ENCODE results near the gene EGLN2.
A peak's percentile ranks its signal among the peaks of the same experiment; 100 is the strongest.
"Not testable (repeated sequence)": the region's sequence is repeated elsewhere in the genome, so short reads cannot be mapped to it uniquely, and the experiment has no call there.

Gene EGLN2

DNA sequence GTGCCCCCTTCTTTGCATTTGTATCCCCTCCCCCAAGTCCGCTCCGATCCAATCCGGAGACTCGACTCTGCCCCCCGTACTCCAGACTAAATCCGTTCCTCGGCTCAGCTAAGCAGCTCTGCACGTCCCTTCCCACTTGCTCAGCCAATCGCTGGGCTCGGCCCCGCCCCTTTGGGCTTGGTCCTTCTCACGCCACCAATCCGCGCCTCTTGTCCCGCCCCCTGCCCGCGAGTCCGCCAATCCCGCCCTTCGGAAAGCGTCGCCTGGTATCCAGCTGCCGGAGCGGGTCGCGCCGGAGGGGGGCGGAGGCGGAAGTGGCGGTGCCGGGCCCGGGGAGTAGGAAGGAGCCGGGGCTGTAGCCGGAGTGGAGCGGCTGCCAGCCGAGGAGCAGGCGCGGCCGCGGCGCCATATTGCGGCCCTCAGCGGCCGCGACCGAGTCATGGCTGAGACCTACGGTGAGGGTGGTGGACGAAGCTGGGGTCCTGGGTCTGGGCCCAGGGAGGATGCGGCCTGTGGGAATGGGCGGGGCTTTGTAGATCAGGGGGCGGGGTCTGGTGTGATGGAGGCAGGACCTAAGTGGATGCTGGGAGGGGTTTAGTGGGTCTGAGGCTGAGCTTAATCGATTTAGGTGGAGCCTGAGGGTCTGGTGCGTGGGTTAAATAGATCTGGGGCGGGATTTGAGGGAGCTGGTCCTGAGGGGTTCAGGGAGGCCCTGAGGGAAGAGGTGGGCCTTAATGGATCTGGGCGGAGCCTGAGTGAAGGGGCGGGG lies 20.9 kb upstream of the EGLN2 start, which contains the start of gene RAB4B:
RAB4B (plus strand) TSS at position 311 of the 769 bp plus-strand sequence; CDS start at position 440, 129 bp downstream.
- Histone ChIP-seq H3K4me2 (ENCODE audit: low read length) (peak within 1 kb of the TSS; percentile 97), H3K9ac (ENCODE audit: low read depth, low read length) (peak within 1 kb of the TSS; percentile 88), H3K27me3 (ENCODE audit: control insufficient read depth, insufficient read depth, low read length) (no peaks in the 10 kb centered on the region), H3K4me3 (ENCODE audit: low read length) (peak within 1 kb of the TSS; percentile 83), H3K9me3 (replicated peaks; ENCODE audit: low read length) (no peaks in the 10 kb centered on the region), H3K4me1 (ENCODE audit: control insufficient read depth, insufficient read depth, low read length) (peaks cover 14% of the 10 kb centered on the region), H3K36me3 (ENCODE audit: insufficient read depth, low read length) (no peaks in the 10 kb centered on the region)

DNA sequence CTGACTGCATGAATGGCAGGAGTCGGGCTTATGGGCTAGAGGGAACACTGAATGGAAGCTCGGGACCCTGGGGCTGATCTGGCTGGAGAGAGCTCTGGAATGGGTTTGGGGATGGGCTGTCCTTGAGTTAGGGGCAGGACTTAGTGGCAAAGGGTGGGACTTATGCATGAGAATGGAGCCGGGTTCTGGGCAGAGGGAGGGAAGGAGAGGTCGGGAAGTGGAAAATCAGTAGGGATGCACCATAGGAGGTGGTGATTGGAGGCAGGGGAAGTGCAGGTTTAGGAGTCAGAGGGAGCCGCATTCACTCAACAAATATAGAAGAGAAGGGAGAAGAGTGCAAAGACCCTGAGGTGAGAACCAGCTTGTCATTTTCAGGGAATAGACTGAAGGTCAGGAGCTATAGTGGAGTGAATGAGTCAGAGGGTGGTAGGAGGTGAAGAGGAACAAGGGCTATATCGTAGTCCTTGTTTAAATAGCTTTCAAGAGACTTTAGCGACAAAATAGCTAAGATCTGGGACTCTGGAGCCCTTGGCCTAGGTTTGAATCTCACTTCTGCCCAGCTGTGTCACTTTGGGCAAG lies 20.2 kb upstream of the EGLN2 start:
- Histone ChIP-seq H3K36me3 (ENCODE audit: insufficient read depth, low read length) (no peaks in the 10 kb centered on the region), H3K9ac (ENCODE audit: low read depth, low read length) (peak overlapping the region; percentile 88), H3K9me3 (replicated peaks; ENCODE audit: low read length) (no peaks in the 10 kb centered on the region), H3K4me3 (ENCODE audit: low read length) (peak overlapping the region; percentile 83), H3K4me1 (ENCODE audit: control insufficient read depth, insufficient read depth, low read length) (peaks cover 14% of the 10 kb centered on the region), H3K27me3 (ENCODE audit: control insufficient read depth, insufficient read depth, low read length) (no peaks in the 10 kb centered on the region), H3K4me2 (ENCODE audit: low read length) (peak overlapping the region; percentile 80)

DNA sequence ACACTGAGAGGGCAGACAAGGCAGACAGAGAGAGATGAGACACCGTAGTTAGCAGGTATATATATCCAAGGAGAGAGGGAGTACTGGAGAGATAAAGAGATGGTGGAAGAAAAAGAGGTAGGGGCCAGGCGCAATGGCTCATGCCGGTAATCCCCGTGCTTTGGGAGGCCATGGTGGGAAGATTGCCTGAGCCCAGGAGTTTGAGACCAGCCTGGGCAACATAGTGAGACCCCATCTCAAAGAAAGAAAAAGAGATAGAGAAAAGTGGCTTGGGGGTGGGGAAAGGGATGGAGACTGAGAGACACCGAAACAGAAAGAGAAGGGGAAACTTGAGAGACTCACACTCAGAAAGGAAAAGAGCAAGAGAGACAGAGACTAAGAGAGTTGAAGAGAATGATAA lies 18.4 kb upstream of the EGLN2 start:
- H3K4me1 ChIP-seq (ENCODE audit: control insufficient read depth, insufficient read depth, low read length) = peaks cover 14% of the 10 kb centered on the region
- H3K9me3 ChIP-seq (replicated peaks; ENCODE audit: low read length) = no peaks in the 10 kb centered on the region
- no peak overlapping the region for H3K4me2 ChIP-seq (ENCODE audit: low read length)
- no peak overlapping the region for H3K9ac ChIP-seq (ENCODE audit: low read depth, low read length)
- no peaks in the 10 kb centered on the region for H3K27me3 ChIP-seq (ENCODE audit: control insufficient read depth, insufficient read depth, low read length)
- H3K4me3 ChIP-seq (ENCODE audit: low read length) = no peak overlapping the region
- no peaks in the 10 kb centered on the region for H3K36me3 ChIP-seq (ENCODE audit: insufficient read depth, low read length)

DNA sequence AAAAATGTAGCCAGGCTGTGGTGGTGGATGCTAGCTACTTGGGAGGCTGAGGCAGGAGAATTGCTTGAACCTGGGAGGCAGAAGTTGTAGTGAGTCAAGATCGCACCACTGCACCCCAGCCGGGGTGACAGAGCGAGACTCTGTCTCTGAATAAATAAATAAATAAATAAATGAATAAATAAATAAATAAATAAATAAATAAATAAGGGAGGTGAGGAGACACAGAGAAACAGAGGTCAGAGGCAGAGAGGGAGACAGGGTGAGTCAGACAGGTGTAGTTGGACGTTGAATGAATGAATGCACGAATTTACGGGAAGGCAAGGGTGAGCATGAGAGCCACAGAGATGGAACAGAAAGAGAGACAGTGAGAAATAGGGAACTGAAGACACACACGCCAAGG lies 17.9 kb upstream of the EGLN2 start:
- H3K9ac ChIP-seq (ENCODE audit: low read depth, low read length) = no peak overlapping the region
- no peaks in the 10 kb centered on the region for H3K27me3 ChIP-seq (ENCODE audit: control insufficient read depth, insufficient read depth, low read length)
- H3K36me3 ChIP-seq (ENCODE audit: insufficient read depth, low read length) = no peaks in the 10 kb centered on the region
- no peaks in the 10 kb centered on the region for H3K9me3 ChIP-seq (replicated peaks; ENCODE audit: low read length)
- no peak overlapping the region for H3K4me2 ChIP-seq (ENCODE audit: low read length)
- H3K4me3 ChIP-seq (ENCODE audit: low read length) = no peak overlapping the region
- H3K4me1 ChIP-seq (ENCODE audit: control insufficient read depth, insufficient read depth, low read length) = peaks cover 14% of the 10 kb centered on the region

DNA sequence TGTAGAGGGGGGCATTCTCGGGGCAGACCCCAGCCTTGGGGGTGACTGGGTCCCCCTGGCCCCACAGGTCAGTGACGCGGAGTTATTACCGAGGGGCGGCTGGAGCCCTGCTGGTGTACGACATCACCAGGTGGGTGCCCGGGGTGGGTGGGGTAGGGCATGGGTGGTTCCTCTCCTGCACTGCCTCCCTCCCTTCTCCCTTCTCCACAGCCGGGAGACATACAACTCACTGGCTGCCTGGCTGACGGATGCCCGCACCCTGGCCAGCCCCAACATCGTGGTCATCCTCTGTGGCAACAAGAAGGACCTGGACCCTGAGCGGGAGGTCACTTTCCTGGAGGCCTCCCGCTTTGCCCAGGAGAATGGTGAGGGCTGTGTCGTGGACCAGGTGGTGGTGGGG lies 15.3 kb upstream of the EGLN2 start:
- Histone ChIP-seq H3K4me3 (ENCODE audit: low read length) (no peak overlapping the region), H3K4me2 (ENCODE audit: low read length) (no peak overlapping the region), H3K4me1 (ENCODE audit: control insufficient read depth, insufficient read depth, low read length) (peaks cover 6% of the 10 kb centered on the region), H3K27me3 (ENCODE audit: control insufficient read depth, insufficient read depth, low read length) (no peaks in the 10 kb centered on the region), H3K9me3 (replicated peaks; ENCODE audit: low read length) (no peaks in the 10 kb centered on the region), H3K36me3 (ENCODE audit: insufficient read depth, low read length) (peaks cover 6% of the 10 kb centered on the region), H3K9ac (ENCODE audit: low read depth, low read length) (no peak overlapping the region)

DNA sequence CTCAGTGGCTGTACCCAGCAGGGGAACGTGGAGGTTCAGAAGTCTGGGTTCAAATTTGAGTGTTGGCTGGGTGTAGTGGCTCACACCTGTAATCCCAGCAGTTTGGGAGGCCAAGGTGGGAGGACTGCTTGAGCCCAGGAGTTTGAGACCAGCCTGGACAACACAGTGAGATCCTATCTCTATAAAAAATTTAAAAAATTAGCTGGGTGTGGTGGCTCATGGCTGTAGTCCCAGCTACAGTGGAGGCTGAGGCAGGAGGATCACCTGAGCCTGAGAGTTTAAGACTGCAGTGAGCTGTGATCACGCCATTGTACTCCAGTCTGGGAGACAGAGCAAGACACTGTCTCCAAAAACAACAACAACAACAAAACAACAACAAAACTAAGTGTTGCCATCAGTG lies 14.8 kb upstream of the EGLN2 start:
- H3K4me1 ChIP-seq (ENCODE audit: control insufficient read depth, insufficient read depth, low read length); H3K36me3 ChIP-seq (ENCODE audit: insufficient read depth, low read length): not testable (repeated sequence)

DNA sequence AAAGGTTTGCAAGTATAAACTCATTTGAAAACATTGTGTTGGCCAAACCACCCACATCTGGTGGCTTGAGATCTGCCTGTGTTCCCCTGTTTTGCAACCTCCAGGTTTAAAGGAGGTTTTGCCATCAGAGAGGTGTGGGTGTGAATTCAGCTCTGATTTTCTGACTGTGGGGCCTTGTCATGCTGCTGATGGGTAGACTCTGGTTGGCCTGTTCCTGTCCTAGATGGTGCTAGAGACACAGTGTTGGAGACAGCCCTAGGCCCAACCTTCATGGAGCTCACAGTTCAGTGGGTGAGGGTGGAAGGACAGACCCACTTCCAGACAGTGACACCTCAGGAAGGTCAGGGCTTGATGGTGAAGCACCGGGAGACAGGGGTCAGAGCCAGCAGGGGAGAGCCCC lies 13.5 kb upstream of the EGLN2 start:
- Histone ChIP-seq H3K27me3 (ENCODE audit: control insufficient read depth, insufficient read depth, low read length) (no peaks in the 10 kb centered on the region), H3K4me2 (ENCODE audit: low read length) (no peak overlapping the region), H3K9ac (ENCODE audit: low read depth, low read length) (no peak overlapping the region), H3K36me3 (ENCODE audit: insufficient read depth, low read length) (peaks cover 6% of the 10 kb centered on the region), H3K9me3 (replicated peaks; ENCODE audit: low read length) (no peaks in the 10 kb centered on the region), H3K4me1 (ENCODE audit: control insufficient read depth, insufficient read depth, low read length) (no peaks in the 10 kb centered on the region), H3K4me3 (ENCODE audit: low read length) (no peak overlapping the region)

More for the DNA sequence above, 14.8 kb upstream of the EGLN2 start:
- H3K27me3 ChIP-seq (ENCODE audit: control insufficient read depth, insufficient read depth, low read length); H3K4me2 ChIP-seq (ENCODE audit: low read length); H3K4me3 ChIP-seq (ENCODE audit: low read length); H3K9me3 ChIP-seq (replicated peaks; ENCODE audit: low read length); H3K9ac ChIP-seq (ENCODE audit: low read depth, low read length): not testable (repeated sequence)

DNA sequence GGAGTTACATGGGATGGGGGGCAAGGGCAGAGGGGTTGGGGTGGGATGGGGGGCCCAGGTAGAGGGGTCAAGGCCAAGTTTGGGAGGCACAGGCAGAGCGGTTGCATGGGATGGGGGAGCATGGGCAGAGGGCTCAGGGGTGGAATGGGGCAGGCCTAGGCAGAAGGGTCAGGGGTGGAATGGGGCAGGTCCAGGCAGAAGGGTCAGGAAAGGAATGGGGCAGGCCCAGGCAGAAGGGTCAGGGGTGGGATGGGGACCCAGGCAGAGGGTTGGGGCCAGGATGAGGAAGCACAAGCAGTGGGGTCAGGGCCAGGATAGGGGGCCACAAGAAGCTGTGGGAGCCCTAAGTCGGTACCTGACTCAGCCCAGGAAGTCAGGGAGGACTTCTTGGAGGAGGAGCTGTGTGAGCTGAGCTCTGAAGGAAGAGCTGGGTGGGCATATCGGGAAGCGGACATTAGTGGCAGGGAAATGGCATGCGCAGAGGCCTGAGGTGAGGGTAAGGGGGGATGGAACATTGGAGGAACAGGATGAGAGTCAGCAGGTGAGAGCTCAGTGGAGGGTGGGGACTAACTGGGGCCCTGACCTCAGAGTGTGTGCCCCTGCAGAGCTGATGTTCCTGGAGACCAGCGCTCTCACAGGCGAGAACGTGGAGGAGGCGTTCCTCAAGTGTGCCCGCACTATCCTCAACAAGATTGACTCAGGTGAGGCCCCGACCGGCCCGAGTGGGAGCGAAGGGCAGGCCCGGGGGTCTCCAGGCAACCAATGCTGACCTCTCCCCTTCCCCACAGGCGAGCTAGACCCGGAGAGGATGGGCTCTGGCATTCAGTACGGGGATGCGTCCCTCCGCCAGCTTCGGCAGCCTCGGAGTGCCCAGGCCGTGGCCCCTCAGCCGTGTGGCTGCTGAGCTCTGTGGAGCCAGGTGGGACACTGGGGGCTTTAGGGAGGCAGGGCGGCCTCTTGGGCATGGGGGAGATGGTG lies 12.6 kb upstream of the EGLN2 start:
- Histone ChIP-seq H3K4me2 (ENCODE audit: low read length) (no peak overlapping the region), H3K36me3 (ENCODE audit: insufficient read depth, low read length) (peaks cover 6% of the 10 kb centered on the region), H3K9me3 (replicated peaks; ENCODE audit: low read length) (no peaks in the 10 kb centered on the region), H3K9ac (ENCODE audit: low read depth, low read length) (no peak overlapping the region), H3K27me3 (ENCODE audit: control insufficient read depth, insufficient read depth, low read length) (no peaks in the 10 kb centered on the region), H3K4me1 (ENCODE audit: control insufficient read depth, insufficient read depth, low read length) (no peaks in the 10 kb centered on the region), H3K4me3 (ENCODE audit: low read length) (no peak overlapping the region)

DNA sequence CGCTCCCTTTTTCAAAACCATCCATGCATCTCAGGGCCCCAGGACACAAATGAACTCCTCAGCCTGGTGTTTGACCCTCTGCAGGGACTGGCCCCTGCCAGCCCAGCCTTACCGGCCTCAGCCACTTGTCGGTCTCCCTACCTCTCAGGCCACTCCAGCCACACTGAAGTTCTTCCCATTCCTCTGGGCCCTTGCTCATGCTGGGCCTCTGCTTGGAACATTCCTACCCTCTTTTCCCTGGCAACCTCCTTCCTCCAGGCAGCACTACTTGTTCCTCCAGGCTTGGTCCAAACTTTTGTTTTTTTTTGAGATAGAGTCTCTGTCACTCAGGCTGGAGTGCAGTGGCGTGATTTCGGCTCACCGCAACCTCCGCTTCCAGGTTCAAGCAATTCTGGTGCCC lies 7.6 kb upstream of the EGLN2 start:
- Histone ChIP-seq H3K36me3 (ENCODE audit: insufficient read depth, low read length) (peaks cover 6% of the 10 kb centered on the region), H3K9me3 (replicated peaks; ENCODE audit: low read length) (no peaks in the 10 kb centered on the region), H3K27me3 (ENCODE audit: control insufficient read depth, insufficient read depth, low read length) (no peaks in the 10 kb centered on the region), H3K9ac (ENCODE audit: low read depth, low read length) (no peak overlapping the region), H3K4me1 (ENCODE audit: control insufficient read depth, insufficient read depth, low read length) (no peaks in the 10 kb centered on the region), H3K4me3 (ENCODE audit: low read length) (no peak overlapping the region), H3K4me2 (ENCODE audit: low read length) (no peak overlapping the region)

DNA sequence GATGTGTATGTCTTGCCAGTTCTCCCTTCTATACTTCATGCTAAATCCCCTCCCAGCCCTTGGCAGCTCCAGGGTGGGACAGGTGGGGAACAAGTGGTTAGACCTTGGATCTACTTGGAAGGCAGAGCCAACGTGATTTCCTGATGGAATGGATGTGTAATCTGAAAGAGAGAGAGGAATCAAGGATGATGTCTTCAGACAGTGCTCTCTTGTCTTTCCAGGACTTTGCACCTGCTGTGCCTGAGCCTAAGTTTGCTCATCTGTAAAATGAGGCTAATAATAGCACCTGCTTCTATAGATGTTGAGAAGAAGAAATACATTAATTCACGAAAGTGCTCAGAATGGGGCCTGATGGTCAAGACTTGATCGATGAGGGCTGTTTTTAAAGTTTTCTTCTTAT lies 7.0 kb upstream of the EGLN2 start:
- H3K27me3 ChIP-seq (ENCODE audit: control insufficient read depth, insufficient read depth, low read length) = no peaks in the 10 kb centered on the region
- no peaks in the 10 kb centered on the region for H3K36me3 ChIP-seq (ENCODE audit: insufficient read depth, low read length)
- H3K4me2 ChIP-seq (ENCODE audit: low read length) = no peak overlapping the region
- H3K4me1 ChIP-seq (ENCODE audit: control insufficient read depth, insufficient read depth, low read length) = no peaks in the 10 kb centered on the region
- H3K9me3 ChIP-seq (replicated peaks; ENCODE audit: low read length) = no peaks in the 10 kb centered on the region
- no peak overlapping the region for H3K9ac ChIP-seq (ENCODE audit: low read depth, low read length)
- no peak overlapping the region for H3K4me3 ChIP-seq (ENCODE audit: low read length)

DNA sequence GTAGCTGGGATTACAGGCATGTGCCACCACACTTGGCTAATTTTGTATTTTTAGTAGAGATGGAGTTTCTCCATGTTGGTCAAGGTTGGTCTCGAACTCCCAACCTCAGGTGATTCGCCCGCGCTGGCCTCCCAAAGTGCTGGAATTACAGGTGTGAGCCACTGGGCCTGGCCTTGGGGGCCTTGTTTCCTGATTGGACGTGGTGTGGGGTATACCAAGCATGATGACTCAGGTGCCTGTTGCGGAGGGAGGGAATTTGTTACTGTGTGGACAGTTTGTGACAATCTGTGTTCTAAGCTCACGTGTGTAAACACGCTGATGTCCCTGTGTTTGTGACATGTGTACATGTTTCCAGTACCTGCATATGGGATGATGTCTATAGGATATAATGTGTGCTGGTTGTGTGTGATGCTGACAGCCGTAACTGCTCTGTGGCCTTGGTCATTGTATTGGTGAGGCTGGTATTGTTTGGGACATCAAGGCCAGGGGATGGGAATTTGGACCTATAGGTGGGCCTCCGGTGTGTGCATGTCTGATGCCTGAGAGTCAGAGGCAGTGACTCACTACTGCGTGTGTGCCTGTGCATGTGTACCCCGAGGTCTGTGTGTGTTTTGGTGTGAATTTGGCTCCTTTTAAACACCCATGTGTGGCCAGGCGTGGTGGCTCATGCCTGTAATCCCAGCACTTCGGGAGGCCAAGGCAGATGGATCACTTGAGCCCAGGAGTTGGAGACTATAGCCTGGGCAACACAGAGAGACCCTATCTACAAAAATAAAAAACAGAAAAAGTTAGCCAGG lies 1.6 kb upstream of the EGLN2 start:
- Histone ChIP-seq H3K4me1 (ENCODE audit: control insufficient read depth, insufficient read depth, low read length) (peaks cover 30% of the 10 kb centered on the region), H3K9ac (ENCODE audit: low read depth, low read length) (peak overlapping the region; percentile 75), H3K4me3 (ENCODE audit: low read length) (peak overlapping the region; percentile 98), H3K27me3 (ENCODE audit: control insufficient read depth, insufficient read depth, low read length) (no peaks in the 10 kb centered on the region), H3K9me3 (replicated peaks; ENCODE audit: low read length) (no peaks in the 10 kb centered on the region), H3K4me2 (ENCODE audit: low read length) (no peak overlapping the region), H3K36me3 (ENCODE audit: insufficient read depth, low read length) (peaks cover 22% of the 10 kb centered on the region)
